Adipocyte (in vitro differentiated cells): ENCODE measurements around the gene MCC.
A peak's percentile ranks its signal among the peaks of the same experiment; 100 is the strongest.
"Not testable (repeated sequence)": the region's sequence is repeated elsewhere in the genome, so short reads cannot be mapped to it uniquely, and the experiment has no call there.

Experiments used
- DNase-seq: peaks from one replicate; pipeline ENCODE4 v3.0.0-alpha.2; 2015; ENCODE audit warnings: low read depth
- H3K27me3 ChIP-seq: replicated peaks from 2 replicates; pipeline ENCODE4 v1.7.0; 2013; ENCODE audit warnings: mild to moderate bottlenecking, low read length, moderate library complexity; ENCODE audit not compliant: control insufficient read depth, insufficient read depth
- H3K36me3 ChIP-seq: 2 replicates; pipeline ENCODE4 v1.7.0; 2013; ENCODE audit warnings: low read length, mild to moderate bottlenecking, moderate library complexity; ENCODE audit not compliant: control insufficient read depth, insufficient read depth, severe bottlenecking
- H3K4me1 ChIP-seq: 2 replicates; pipeline ENCODE4 v1.7.0; 2013; ENCODE audit warnings: mild to moderate bottlenecking, low read length, moderate library complexity; ENCODE audit not compliant: control insufficient read depth, insufficient read depth
- H3K4me3 ChIP-seq: 2 replicates; pipeline ENCODE4 v1.7.0; 2013; ENCODE audit warnings: mild to moderate bottlenecking, low read length, moderate library complexity
- H3K9ac ChIP-seq: 2 replicates; pipeline ENCODE4 v1.7.0; 2013; ENCODE audit warnings: mild to moderate bottlenecking, low read length, moderate library complexity
- H3K9me3 ChIP-seq: 2 replicates; pipeline ENCODE4 v1.7.0; 2013; ENCODE audit warnings: mild to moderate bottlenecking, low read length, moderate library complexity; ENCODE audit not compliant: control insufficient read depth

Gene MCC

GRCh38 chr5:113421693-113422092 is 66.6 kb downstream of the MCC start:
- no peaks in the 10 kb centered on the region for H3K36me3 ChIP-seq
- no peaks in the 10 kb centered on the region for H3K9me3 ChIP-seq
- H3K4me1 ChIP-seq, result peaks cover 2% of the 10 kb centered on the region
- DNase-seq, result no peak
- H3K4me3 ChIP-seq, result no peak overlapping the region
- no peak overlapping the region for H3K9ac ChIP-seq
- no peaks in the 10 kb centered on the region for H3K27me3 ChIP-seq

GRCh38 chr5:113405530-113405929 is 82.7 kb downstream of the MCC start:
- no peaks in the 10 kb centered on the region for H3K27me3 ChIP-seq
- H3K9me3 ChIP-seq, result no peaks in the 10 kb centered on the region
- H3K9ac ChIP-seq, result no peak overlapping the region
- no peak overlapping the region for H3K4me3 ChIP-seq
- H3K4me1 ChIP-seq, result peaks cover 7% of the 10 kb centered on the region
- no peaks in the 10 kb centered on the region for H3K36me3 ChIP-seq
- DNase-seq, result no peak

- H3K4me3 ChIP-seq, result no peak overlapping the region
- no peaks in the 10 kb centered on the region for H3K36me3 ChIP-seq
- H3K9ac ChIP-seq, result no peak overlapping the region
- H3K9me3 ChIP-seq, result no peaks in the 10 kb centered on the region
- no peaks in the 10 kb centered on the region for H3K27me3 ChIP-seq
- peaks cover 7% of the 10 kb centered on the region for H3K4me1 ChIP-seq
- DNase-seq, result no peak
Measured at GRCh38 chr5:113404269-113404668, 84.0 kb downstream of the MCC start.

- H3K9me3 ChIP-seq, H3K27me3 ChIP-seq, H3K9ac ChIP-seq, H3K36me3 ChIP-seq, H3K4me3 ChIP-seq, DNase-seq, H3K4me1 ChIP-seq: not testable (repeated sequence)
Measured at GRCh38 chr5:113397986-113398385, 90.3 kb downstream of the MCC start.

- Histone ChIP-seq H3K36me3 (no peaks in the 10 kb centered on the region), H3K4me3 (no peak overlapping the region), H3K9ac (no peak overlapping the region), H3K4me1 (no peaks in the 10 kb centered on the region), H3K27me3 (no peaks in the 10 kb centered on the region), H3K9me3 (no peaks in the 10 kb centered on the region)
- peak; percentile 52 for DNase-seq
Measured at GRCh38 chr5:113397046-113397445, 91.2 kb downstream of the MCC start.

- H3K27me3 ChIP-seq, result no peaks in the 10 kb centered on the region
Measured at GRCh38 chr5:113394658-113395057, 93.6 kb downstream of the MCC start.

GRCh38 chr5:113390224-113390623 is 98.0 kb downstream of the MCC start:
- Histone ChIP-seq H3K36me3 (no peaks in the 10 kb centered on the region), H3K27me3 (no peaks in the 10 kb centered on the region)

More at GRCh38 chr5:113394658-113395057, 93.6 kb downstream of the MCC start:
- no peak overlapping the region for H3K4me3 ChIP-seq
- no peaks in the 10 kb centered on the region for H3K9me3 ChIP-seq
- no peaks in the 10 kb centered on the region for H3K4me1 ChIP-seq
- H3K9ac ChIP-seq, result no peak overlapping the region
- H3K36me3 ChIP-seq, result no peaks in the 10 kb centered on the region
- no peak for DNase-seq

GRCh38 chr5:113389116-113389515 is 99.1 kb downstream of the MCC start:
- DNase-seq, result no peak
- Histone ChIP-seq H3K27me3 (no peaks in the 10 kb centered on the region), H3K4me1 (no peaks in the 10 kb centered on the region), H3K4me3 (no peak overlapping the region), H3K9me3 (no peaks in the 10 kb centered on the region), H3K9ac (no peak overlapping the region), H3K36me3 (no peaks in the 10 kb centered on the region)

More at GRCh38 chr5:113390224-113390623, 98.0 kb downstream of the MCC start:
- Histone ChIP-seq H3K9ac (no peak overlapping the region), H3K9me3 (no peaks in the 10 kb centered on the region), H3K4me1 (no peaks in the 10 kb centered on the region), H3K4me3 (no peak overlapping the region)
- no peak for DNase-seq

- Histone ChIP-seq H3K27me3 (no peaks in the 10 kb centered on the region), H3K4me3 (no peak overlapping the region), H3K9ac (no peak overlapping the region), H3K36me3 (no peaks in the 10 kb centered on the region), H3K9me3 (no peaks in the 10 kb centered on the region), H3K4me1 (peaks cover 5% of the 10 kb centered on the region)
- DNase-seq, result no peak
Measured at GRCh38 chr5:113387844-113388243, 100.4 kb downstream of the MCC start.

- DNase-seq, result no peak
- Histone ChIP-seq H3K4me3 (no peak overlapping the region), H3K36me3 (no peaks in the 10 kb centered on the region), H3K4me1 (peaks cover 5% of the 10 kb centered on the region), H3K9ac (no peak overlapping the region), H3K9me3 (no peaks in the 10 kb centered on the region), H3K27me3 (no peaks in the 10 kb centered on the region)
Measured at GRCh38 chr5:113384782-113385285, 103.4 kb downstream of the MCC start.

GRCh38 chr5:113382731-113383130 is 105.5 kb downstream of the MCC start:
- no peaks in the 10 kb centered on the region for H3K36me3 ChIP-seq
- H3K9ac ChIP-seq, result no peak overlapping the region
- peaks cover 13% of the 10 kb centered on the region for H3K4me1 ChIP-seq
- DNase-seq, result peak; percentile 28
- H3K27me3 ChIP-seq, result no peaks in the 10 kb centered on the region
- H3K4me3 ChIP-seq, result no peak overlapping the region
- H3K9me3 ChIP-seq, result no peaks in the 10 kb centered on the region

- Histone ChIP-seq H3K4me1 (peaks cover 13% of the 10 kb centered on the region), H3K27me3 (no peaks in the 10 kb centered on the region), H3K9ac (no peak overlapping the region), H3K4me3 (no peak overlapping the region), H3K36me3 (no peaks in the 10 kb centered on the region), H3K9me3 (no peaks in the 10 kb centered on the region)
- no peak for DNase-seq
Measured at GRCh38 chr5:113381791-113382190, 106.5 kb downstream of the MCC start.
